HEK293 (cell line): Measurements from ENCODE around the gene ABHD8.

Source experiments
- ATF2 ChIP-seq: fragments of 450-650 bp; formaldehyde crosslinking; IDR thresholded peaks from 2 replicates; pipeline ENCODE4 v1.5.1; 2016; ENCODE audit warnings: missing biosample characterization, missing genetic modification characterization, low read depth
- ELK4 ChIP-seq: IDR thresholded peaks from 2 replicates; pipeline ENCODE4 v1.6.1; 2011; ENCODE audit warnings: mild to moderate bottlenecking, low read depth, low read length, borderline replicate concordance
- GLIS2 ChIP-seq: fragments of 450-650 bp; formaldehyde crosslinking; IDR thresholded peaks from 2 replicates; pipeline ENCODE4 v1.5.1; 2016; ENCODE audit warnings: missing biosample characterization, missing genetic modification characterization
- HIC1 ChIP-seq: fragments of 450-650 bp; formaldehyde crosslinking; IDR thresholded peaks from 2 replicates; pipeline ENCODE4 v1.5.1; 2016; ENCODE audit warnings: missing biosample characterization, missing genetic modification characterization
- HOXC10 ChIP-seq: sonication (generic); formaldehyde crosslinking; IDR thresholded peaks from 2 replicates; pipeline ENCODE4 v1.8.1; 2023; ENCODE audit warnings: mild to moderate bottlenecking, missing genetic modification reagents
- OSR2 ChIP-seq: fragments of 450-650 bp; formaldehyde crosslinking; IDR thresholded peaks from 2 replicates; pipeline ENCODE4 v1.5.1; 2016; ENCODE audit warnings: missing biosample characterization, missing genetic modification characterization
- PBX3 ChIP-seq: sonication (generic); formaldehyde crosslinking; IDR thresholded peaks from 2 replicates; pipeline ENCODE4 v1.8.1; 2022; ENCODE audit warnings: mild to moderate bottlenecking, moderate library complexity, missing genetic modification reagents
- PRDM10 ChIP-seq: fragments of 450-650 bp; formaldehyde crosslinking; IDR thresholded peaks from 2 replicates; pipeline ENCODE4 v1.5.1; 2016; ENCODE audit warnings: missing biosample characterization, missing genetic modification characterization
- ZBTB20 ChIP-seq: fragments of 450-650 bp; formaldehyde crosslinking; IDR thresholded peaks from 2 replicates; pipeline ENCODE4 v1.5.1; 2016; ENCODE audit warnings: missing biosample characterization, missing genetic modification characterization
- ZBTB21 ChIP-seq: fragments of 450-650 bp; formaldehyde crosslinking; IDR thresholded peaks from 2 replicates; pipeline ENCODE4 v1.5.1; 2017; ENCODE audit warnings: missing biosample characterization, missing genetic modification characterization
- ZFHX2 ChIP-seq: fragments of 450-650 bp; formaldehyde crosslinking; conservative IDR thresholded peaks from 2 replicates; pipeline ENCODE4 v1.5.1; 2016; ENCODE audit warnings: missing biosample characterization, missing genetic modification characterization
- ZNF155 ChIP-seq: fragments of 450-650 bp; formaldehyde crosslinking; IDR thresholded peaks from 2 replicates; pipeline ENCODE4 v1.5.1; 2016; ENCODE audit warnings: missing biosample characterization, missing genetic modification characterization
- ZNF169 ChIP-seq: fragments of 450-650 bp; formaldehyde crosslinking; IDR thresholded peaks from 2 replicates; pipeline ENCODE4 v1.5.1; 2016; ENCODE audit warnings: missing biosample characterization, missing genetic modification characterization
- ZNF302 ChIP-seq: fragments of 450-650 bp; formaldehyde crosslinking; IDR thresholded peaks from 2 replicates; pipeline ENCODE4 v1.5.1; 2016; ENCODE audit warnings: missing biosample characterization, missing genetic modification characterization, low read depth
- ZNF398 ChIP-seq: fragments of 450-650 bp; formaldehyde crosslinking; IDR thresholded peaks from 2 replicates; pipeline ENCODE4 v1.5.1; 2017; ENCODE audit warnings: missing biosample characterization, missing genetic modification characterization
- ZNF423 ChIP-seq: fragments of 450-650 bp; formaldehyde crosslinking; IDR thresholded peaks from 2 replicates; pipeline ENCODE4 v1.5.1; 2016; ENCODE audit warnings: missing biosample characterization, missing genetic modification characterization
- ZNF433 ChIP-seq: fragments of 450-650 bp; formaldehyde crosslinking; IDR thresholded peaks from 2 replicates; pipeline ENCODE4 v1.5.1; 2016; ENCODE audit warnings: missing biosample characterization, missing genetic modification characterization, low read depth
- ZNF449 ChIP-seq: fragments of 450-650 bp; formaldehyde crosslinking; IDR thresholded peaks from 2 replicates; pipeline ENCODE4 v1.5.1; 2017; ENCODE audit warnings: missing biosample characterization, mild to moderate bottlenecking, missing genetic modification characterization, moderate library complexity
- ZNF510 ChIP-seq: fragments of 450-650 bp; formaldehyde crosslinking; IDR thresholded peaks from 2 replicates; pipeline ENCODE4 v1.5.1; 2018; ENCODE audit warnings: mild to moderate bottlenecking, missing genetic modification characterization, missing biosample characterization; ENCODE audit not compliant: insufficient replicate concordance
- ZNF521 ChIP-seq: fragments of 450-650 bp; formaldehyde crosslinking; IDR thresholded peaks from 2 replicates; pipeline ENCODE4 v1.5.1; 2017; ENCODE audit warnings: missing biosample characterization, mild to moderate bottlenecking, missing genetic modification characterization
- ZNF555 ChIP-seq: fragments of 450-650 bp; formaldehyde crosslinking; conservative IDR thresholded peaks from 2 replicates; pipeline ENCODE4 v1.5.1; 2017; ENCODE audit warnings: missing biosample characterization, mild to moderate bottlenecking, missing genetic modification characterization, inconsistent platforms
- ZNF626 ChIP-seq: fragments of 450-650 bp; sonication (Bioruptor Pico); formaldehyde crosslinking; IDR thresholded peaks from 2 replicates; pipeline ENCODE4 v1.5.1; 2018; ENCODE audit warnings: missing biosample characterization, missing genetic modification characterization, inconsistent platforms
- ZNF777 ChIP-seq: fragments of 450-650 bp; formaldehyde crosslinking; IDR thresholded peaks from 2 replicates; pipeline ENCODE4 v1.5.1; 2017; ENCODE audit warnings: missing biosample characterization, missing genetic modification characterization, borderline replicate concordance
- ZNF843 ChIP-seq: fragments of 450-650 bp; formaldehyde crosslinking; IDR thresholded peaks from 2 replicates; pipeline ENCODE4 v1.5.1; 2016; ENCODE audit warnings: missing biosample characterization, missing genetic modification characterization

ABHD8 gene

GRCh38 chr19:17302391-17303166 is 646 bp downstream of the ABHD8 start (continued):
- peak; percentile 82 for TF ChIP-seq ZNF398 (tag by site-specific recombination)
- peak; percentile 55 for TF ChIP-seq ZFHX2 (tag by site-specific recombination)
- TF ChIP-seq ZBTB20 = no peak
- no peak for TF ChIP-seq ZNF155 (tag by site-specific recombination)
- TF ChIP-seq ZNF433 (tag by site-specific recombination) = no peak
- peak; percentile 40; the same call in 1 of the 2 replicates for TF ChIP-seq GLIS2
- TF ChIP-seq HOXC10 (CRISPR knock-in tag) = no peak
- TF ChIP-seq ZNF302 (tag by site-specific recombination) = no peak
- no peak for TF ChIP-seq ZNF777 (tag by site-specific recombination)
- no peak for TF ChIP-seq ZNF555
- TF ChIP-seq HIC1 = no peak
- TF ChIP-seq PBX3 (CRISPR knock-in tag) = no peak
- no peak for TF ChIP-seq ZNF843 (tag by site-specific recombination)
- peak; percentile 99 for TF ChIP-seq PRDM10 (tag by site-specific recombination)
- no peak for TF ChIP-seq ATF2 (tag by site-specific recombination)
- TF ChIP-seq OSR2 (tag by site-specific recombination) = no peak
- TF ChIP-seq ELK4 = no peak
- TF ChIP-seq ZNF449 (tag by site-specific recombination) = no peak
- no peak for TF ChIP-seq ZNF423 (tag by site-specific recombination)
- no peak for TF ChIP-seq ZNF626 (tag by site-specific recombination)
- no peak for TF ChIP-seq ZNF169 (tag by site-specific recombination)
- TF ChIP-seq ZNF510 (tag by site-specific recombination) = no peak
- no peak for TF ChIP-seq ZNF521 (tag by site-specific recombination)
- TF ChIP-seq ZBTB21 = no peak
